HG02884 (cell line): ENCODE results near the gene SHLD2.
"Not testable (repeated sequence)": the region's sequence is repeated elsewhere in the genome, so short reads cannot be mapped to it uniquely, and the experiment has no call there.

Experiments used
- ATAC-seq: cut with Tn5 transposase; IDR thresholded peaks from one replicate; pipeline ENCODE4 v1.9.1; 2021; ENCODE audit warnings: mild to moderate bottlenecking, moderate library complexity; ENCODE audit not compliant: unreplicated experiment

Gene SHLD2, protein sequence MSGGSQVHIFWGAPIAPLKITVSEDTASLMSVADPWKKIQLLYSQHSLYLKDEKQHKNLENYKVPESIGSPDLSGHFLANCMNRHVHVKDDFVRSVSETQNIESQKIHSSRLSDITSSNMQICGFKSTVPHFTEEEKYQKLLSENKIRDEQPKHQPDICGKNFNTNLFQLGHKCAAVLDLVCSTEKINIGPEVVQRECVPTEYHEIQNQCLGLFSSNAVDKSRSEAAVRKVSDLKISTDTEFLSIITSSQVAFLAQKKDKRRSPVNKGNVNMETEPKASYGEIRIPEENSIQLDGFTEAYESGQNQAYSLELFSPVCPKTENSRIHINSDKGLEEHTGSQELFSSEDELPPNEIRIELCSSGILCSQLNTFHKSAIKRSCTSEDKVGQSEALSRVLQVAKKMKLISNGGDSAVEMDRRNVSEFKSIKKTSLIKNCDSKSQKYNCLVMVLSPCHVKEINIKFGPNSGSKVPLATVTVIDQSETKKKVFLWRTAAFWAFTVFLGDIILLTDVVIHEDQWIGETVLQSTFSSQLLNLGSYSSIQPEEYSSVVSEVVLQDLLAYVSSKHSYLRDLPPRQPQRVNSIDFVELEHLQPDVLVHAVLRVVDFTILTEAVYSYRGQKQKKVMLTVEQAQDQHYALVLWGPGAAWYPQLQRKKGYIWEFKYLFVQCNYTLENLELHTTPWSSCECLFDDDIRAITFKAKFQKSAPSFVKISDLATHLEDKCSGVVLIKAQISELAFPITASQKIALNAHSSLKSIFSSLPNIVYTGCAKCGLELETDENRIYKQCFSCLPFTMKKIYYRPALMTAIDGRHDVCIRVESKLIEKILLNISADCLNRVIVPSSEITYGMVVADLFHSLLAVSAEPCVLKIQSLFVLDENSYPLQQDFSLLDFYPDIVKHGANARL

GRCh38 chr10:87094373-87095235 is at the start of gene SHLD2, which contains the start of gene GLUD1:
Gene SHLD2, plus strand, starts transcription at chr10:87095206. Its CDS starts 56,149 bp downstream, at chr10:87151355.
Gene GLUD1, minus strand, starts transcription at chr10:87094843. Its CDS starts 74 bp downstream, at chr10:87094769.
- peak; percentile 50 for ATAC-seq

GRCh38 chr10:87045434-87045938 is 49.5 kb upstream of the SHLD2 start:
- ATAC-seq = no peak

GRCh38 chr10:87053111-87053510 is 41.9 kb upstream of the SHLD2 start:
- no peak for ATAC-seq

GRCh38 chr10:87053577-87054181 is 41.3 kb upstream of the SHLD2 start:
- ATAC-seq = no peak

GRCh38 chr10:87054373-87055295 is 40.4 kb upstream of the SHLD2 start:
- ATAC-seq = peak; percentile 47

- no peak for ATAC-seq
These were observed 36.8 kb upstream of the SHLD2 start for GRCh38 chr10:87058171-87058570.

DNA sequence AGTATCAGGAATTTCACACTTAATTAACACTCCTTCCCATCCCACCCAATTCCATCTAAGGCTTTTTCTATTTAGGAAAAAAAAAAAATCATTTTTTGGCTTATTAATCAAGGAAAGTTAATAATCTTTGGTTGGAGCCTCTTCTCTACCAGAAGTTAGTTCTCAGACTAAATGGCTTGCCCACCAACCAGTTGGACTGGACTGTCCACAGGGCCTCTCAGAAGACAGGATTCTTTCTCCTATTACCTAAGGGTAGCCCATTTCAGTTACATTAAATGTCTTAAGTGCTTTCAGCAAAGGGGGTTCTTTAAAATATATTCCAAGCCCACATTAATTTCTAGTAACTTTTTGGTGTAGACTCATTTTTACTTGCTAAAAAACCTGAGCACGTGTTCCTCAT is 35.6 kb upstream of the SHLD2 start:
- ATAC-seq = no peak

GRCh38 chr10:87060280-87060928 is 34.6 kb upstream of the SHLD2 start:
- no peak for ATAC-seq

- no peak for ATAC-seq
These were observed 30.4 kb upstream of the SHLD2 start for GRCh38 chr10:87064651-87065050.

GRCh38 chr10:87066178-87066577 is 28.8 kb upstream of the SHLD2 start:
- no peak for ATAC-seq

GRCh38 chr10:87066865-87067264 is 28.1 kb upstream of the SHLD2 start:
- ATAC-seq = no peak

DNA sequence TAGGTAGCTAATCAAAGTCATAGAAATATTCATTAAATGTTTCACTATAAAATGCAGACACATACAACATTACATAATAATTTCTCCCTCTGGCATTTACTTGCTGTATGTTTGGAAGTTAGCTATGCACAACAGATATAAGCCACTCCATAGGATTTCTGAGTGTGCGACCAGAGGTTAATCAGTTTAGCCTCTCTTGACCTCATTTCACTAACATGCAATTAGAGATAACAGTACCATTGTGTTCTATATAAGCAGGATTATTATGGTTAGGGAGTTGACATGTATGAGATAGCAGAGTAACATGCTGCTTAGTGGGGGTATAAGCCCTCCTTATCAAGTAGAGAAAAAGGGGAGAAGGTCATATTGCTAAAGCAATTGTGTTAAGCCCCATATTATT is 26.7 kb upstream of the SHLD2 start:
- ATAC-seq = no peak

- ATAC-seq = no peak
These were observed 22.6 kb upstream of the SHLD2 start for GRCh38 chr10:87072449-87072848.

DNA sequence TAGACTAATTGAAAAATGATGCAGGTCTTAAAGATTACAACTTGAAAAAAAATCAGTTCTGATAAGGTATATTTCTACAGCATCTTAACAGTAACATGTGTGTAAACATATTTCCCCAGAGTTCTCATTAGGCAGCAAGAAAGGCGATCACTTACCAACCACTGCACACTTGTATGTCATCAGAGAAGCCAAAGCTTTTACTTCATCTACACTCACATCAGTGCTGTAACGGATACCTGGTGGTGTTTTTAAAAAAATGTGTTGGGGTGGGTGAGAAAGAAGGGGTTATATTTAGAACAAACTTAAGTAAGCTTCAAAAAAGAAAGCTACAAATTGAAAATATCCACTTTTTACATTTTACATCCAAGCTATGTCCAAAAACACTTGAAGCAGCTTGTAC is 18.6 kb upstream of the SHLD2 start:
- ATAC-seq = not testable (repeated sequence)

DNA sequence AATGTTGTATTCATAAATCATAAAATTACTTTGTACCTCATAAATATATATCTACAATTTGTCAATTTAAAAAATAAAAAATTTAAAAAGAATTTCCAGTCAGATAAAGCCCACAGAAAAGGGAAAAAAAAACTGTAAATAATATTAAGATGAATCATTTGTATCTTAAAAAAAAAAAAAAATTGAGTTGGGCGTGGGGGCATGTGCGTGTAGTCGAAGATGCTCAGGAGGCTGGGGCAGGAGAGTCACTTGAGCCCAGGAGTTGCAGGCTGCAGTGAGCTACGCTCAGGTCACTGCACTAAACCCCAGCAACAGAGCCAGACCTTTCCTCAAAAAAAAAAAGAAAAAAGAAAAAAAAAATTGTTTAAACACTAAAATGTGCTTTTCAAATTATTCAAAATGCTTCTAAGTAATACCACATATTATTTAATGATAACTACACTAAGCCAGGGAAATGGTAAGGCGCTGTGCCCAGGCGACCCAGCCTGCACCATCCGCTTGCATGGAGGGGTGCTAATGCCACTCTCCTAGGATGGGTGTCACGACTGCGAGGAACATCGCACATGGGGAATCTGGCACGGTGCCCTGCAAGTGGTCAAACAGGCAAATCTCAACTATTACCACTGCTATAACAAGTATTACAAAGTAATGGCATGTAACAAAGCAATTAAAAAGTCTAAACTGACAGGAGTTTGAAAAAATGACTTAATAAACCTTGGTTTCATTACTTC is 15.7 kb upstream of the SHLD2 start:
- ATAC-seq = no peak

- not testable (repeated sequence) for ATAC-seq
These were observed 14.4 kb upstream of the SHLD2 start for GRCh38 chr10:87080621-87081020.

GRCh38 chr10:87081574-87081973 is 13.4 kb upstream of the SHLD2 start:
- not testable (repeated sequence) for ATAC-seq

- not testable (repeated sequence) for ATAC-seq
These were observed 12.8 kb upstream of the SHLD2 start for GRCh38 chr10:87082219-87082618.
